ENCODE measurements around the gene IL1RAP.
"Not testable (repeated sequence)": the region's sequence is repeated elsewhere in the genome, so short reads cannot be mapped to it uniquely, and the experiment has no call there.

The IL1RAP gene

DNA sequence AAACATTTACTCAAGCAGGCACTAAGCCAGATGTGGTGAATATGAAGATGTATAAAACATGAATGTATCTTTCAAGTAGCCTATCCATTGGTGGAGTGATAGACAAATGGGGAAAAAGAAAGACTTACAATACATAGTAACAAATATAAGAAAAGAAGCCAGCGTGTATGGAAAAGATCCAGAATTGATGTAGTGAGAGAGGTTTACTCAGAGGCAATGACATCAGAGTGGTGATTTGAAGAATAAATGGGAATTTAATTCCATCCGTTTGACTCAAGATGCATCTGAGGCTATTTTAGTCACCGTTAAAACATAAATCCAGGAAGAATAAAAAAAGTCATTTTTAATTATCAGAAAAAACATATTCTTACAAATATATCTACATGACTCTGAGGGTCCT, 162.6 kb downstream of the IL1RAP start:
- no peak overlapping the region for H2AFZ ChIP-seq (ENCODE audit: low read depth)
- H3K4me1 ChIP-seq (ENCODE audit: low read depth, poor library complexity, severe bottlenecking), result no peaks in the 10 kb centered on the region
- no peaks in the 10 kb centered on the region for H3K27me3 ChIP-seq (ENCODE audit: insufficient read depth, low read depth)
- no peaks in the 10 kb centered on the region for H4K20me1 ChIP-seq (ENCODE audit: insufficient read depth)
- no peaks in the 10 kb centered on the region for H3K36me3 ChIP-seq (ENCODE audit: insufficient read depth)
- H3K27ac ChIP-seq, result no peak overlapping the region
- H3K79me2 ChIP-seq (ENCODE audit: insufficient read depth, low read depth), result no peaks in the 10 kb centered on the region
- no peak overlapping the region for H3K4me2 ChIP-seq
- H3K4me3 ChIP-seq (IDR thresholded peaks at IDR 0.05; ENCODE audit: insufficient read depth, low read depth, low read length), result no peak overlapping the region
- no peak for TF ChIP-seq CTCF (conservative IDR thresholded peaks at IDR 0.05; ENCODE audit: low read depth, low read length)
- H3K9ac ChIP-seq, result no peak overlapping the region

GRCh38 chr3:190677001-190677400, 163.1 kb downstream of the IL1RAP start:
- Histone ChIP-seq H3K79me2 (ENCODE audit: insufficient read depth, low read depth) (no peaks in the 10 kb centered on the region), H3K4me2 (no peak overlapping the region), H4K20me1 (ENCODE audit: insufficient read depth) (no peaks in the 10 kb centered on the region), H3K27ac (no peak overlapping the region), H3K36me3 (ENCODE audit: insufficient read depth) (no peaks in the 10 kb centered on the region), H2AFZ (ENCODE audit: low read depth) (no peak overlapping the region), H3K9ac (no peak overlapping the region), H3K4me1 (ENCODE audit: low read depth, poor library complexity, severe bottlenecking) (no peaks in the 10 kb centered on the region), H3K4me3 (IDR thresholded peaks at IDR 0.05; ENCODE audit: insufficient read depth, low read depth, low read length) (no peak overlapping the region), H3K27me3 (ENCODE audit: insufficient read depth, low read depth) (no peaks in the 10 kb centered on the region)
- TF ChIP-seq CTCF (conservative IDR thresholded peaks at IDR 0.05; ENCODE audit: low read depth, low read length), result no peak

DNA sequence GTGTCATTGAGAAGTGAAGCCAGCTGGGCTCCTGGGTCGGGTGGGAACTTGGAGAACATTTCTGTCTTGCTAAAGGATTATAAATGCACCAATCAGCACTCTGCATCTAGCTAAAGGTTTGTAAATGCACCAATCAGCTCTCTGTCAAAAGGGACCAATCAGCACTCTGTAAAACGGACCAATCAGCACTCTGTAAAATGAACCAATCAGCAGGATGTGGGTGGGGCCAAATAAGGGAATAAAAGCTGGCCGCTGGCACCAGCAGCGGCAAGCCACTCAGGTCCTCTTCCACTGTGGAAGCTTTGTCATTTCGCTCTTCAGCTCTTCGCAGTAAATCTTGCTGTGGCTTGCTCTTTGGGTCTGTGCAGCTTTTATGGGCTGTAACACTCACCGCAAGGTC, 164.0 kb downstream of the IL1RAP start:
- not testable (repeated sequence) for H3K9ac ChIP-seq; H4K20me1 ChIP-seq (ENCODE audit: insufficient read depth); H3K4me1 ChIP-seq (ENCODE audit: low read depth, poor library complexity, severe bottlenecking); H3K27ac ChIP-seq; H3K27me3 ChIP-seq (ENCODE audit: insufficient read depth, low read depth); H3K4me3 ChIP-seq (IDR thresholded peaks at IDR 0.05; ENCODE audit: insufficient read depth, low read depth, low read length); H2AFZ ChIP-seq (ENCODE audit: low read depth); H3K36me3 ChIP-seq (ENCODE audit: insufficient read depth); H3K79me2 ChIP-seq (ENCODE audit: insufficient read depth, low read depth); H3K4me2 ChIP-seq

DNA sequence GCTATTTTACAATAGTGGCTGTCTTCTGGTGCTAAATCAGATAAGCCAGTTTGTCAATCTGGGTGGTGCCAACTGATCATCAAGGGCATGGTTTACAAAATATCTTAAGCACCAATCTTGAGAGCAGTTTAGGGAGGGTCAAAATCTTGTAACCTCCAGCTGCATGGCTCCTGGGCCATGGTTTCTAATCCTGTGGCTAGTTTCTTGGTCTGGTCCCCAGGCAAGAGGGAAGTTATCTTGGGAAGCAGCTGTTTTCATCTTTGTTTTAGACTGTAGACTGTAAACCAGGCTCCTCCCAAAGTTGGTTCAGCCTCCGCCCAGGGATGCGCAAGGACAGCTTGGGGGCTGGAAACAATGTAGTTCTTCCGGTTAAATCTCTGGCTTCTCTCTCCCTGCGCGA, 166.8 kb downstream of the IL1RAP start:
- Histone ChIP-seq H3K36me3 (ENCODE audit: insufficient read depth) (no peaks in the 10 kb centered on the region), H3K9ac (no peak overlapping the region), H3K27me3 (ENCODE audit: insufficient read depth, low read depth) (no peaks in the 10 kb centered on the region), H3K4me1 (ENCODE audit: low read depth, poor library complexity, severe bottlenecking) (no peaks in the 10 kb centered on the region), H2AFZ (ENCODE audit: low read depth) (no peak overlapping the region), H3K79me2 (ENCODE audit: insufficient read depth, low read depth) (no peaks in the 10 kb centered on the region), H4K20me1 (ENCODE audit: insufficient read depth) (no peaks in the 10 kb centered on the region), H3K4me2 (no peak overlapping the region), H3K27ac (no peak overlapping the region), H3K4me3 (IDR thresholded peaks at IDR 0.05; ENCODE audit: insufficient read depth, low read depth, low read length) (no peak overlapping the region)
- no peak for TF ChIP-seq CTCF (conservative IDR thresholded peaks at IDR 0.05; ENCODE audit: low read depth, low read length)

GRCh38 chr3:190684776-190685175, 170.9 kb downstream of the IL1RAP start:
- Histone ChIP-seq H3K27ac (no peak overlapping the region), H3K27me3 (ENCODE audit: insufficient read depth, low read depth) (no peaks in the 10 kb centered on the region), H3K4me2 (no peak overlapping the region), H3K79me2 (ENCODE audit: insufficient read depth, low read depth) (no peaks in the 10 kb centered on the region), H3K36me3 (ENCODE audit: insufficient read depth) (no peaks in the 10 kb centered on the region), H3K4me3 (IDR thresholded peaks at IDR 0.05; ENCODE audit: insufficient read depth, low read depth, low read length) (no peak overlapping the region), H3K9ac (no peak overlapping the region), H4K20me1 (ENCODE audit: insufficient read depth) (no peaks in the 10 kb centered on the region), H2AFZ (ENCODE audit: low read depth) (no peak overlapping the region), H3K4me1 (ENCODE audit: low read depth, poor library complexity, severe bottlenecking) (no peaks in the 10 kb centered on the region)
- no peak for TF ChIP-seq CTCF (conservative IDR thresholded peaks at IDR 0.05; ENCODE audit: low read depth, low read length)

All from KMS-11 (cell line).